ENCODE results near the gene RNF207.

Gene RNF207, protein sequence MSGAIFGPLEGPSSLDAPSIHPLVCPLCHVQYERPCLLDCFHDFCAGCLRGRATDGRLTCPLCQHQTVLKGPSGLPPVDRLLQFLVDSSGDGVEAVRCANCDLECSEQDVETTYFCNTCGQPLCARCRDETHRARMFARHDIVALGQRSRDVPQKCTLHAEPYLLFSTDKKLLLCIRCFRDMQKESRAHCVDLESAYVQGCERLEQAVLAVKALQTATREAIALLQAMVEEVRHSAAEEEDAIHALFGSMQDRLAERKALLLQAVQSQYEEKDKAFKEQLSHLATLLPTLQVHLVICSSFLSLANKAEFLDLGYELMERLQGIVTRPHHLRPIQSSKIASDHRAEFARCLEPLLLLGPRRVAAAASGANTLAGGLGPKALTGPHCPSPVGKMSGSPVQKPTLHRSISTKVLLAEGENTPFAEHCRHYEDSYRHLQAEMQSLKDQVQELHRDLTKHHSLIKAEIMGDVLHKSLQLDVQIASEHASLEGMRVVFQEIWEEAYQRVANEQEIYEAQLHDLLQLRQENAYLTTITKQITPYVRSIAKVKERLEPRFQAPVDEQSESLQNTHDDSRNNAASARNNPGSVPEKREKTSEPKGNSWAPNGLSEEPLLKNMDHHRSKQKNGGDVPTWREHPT

DNA sequence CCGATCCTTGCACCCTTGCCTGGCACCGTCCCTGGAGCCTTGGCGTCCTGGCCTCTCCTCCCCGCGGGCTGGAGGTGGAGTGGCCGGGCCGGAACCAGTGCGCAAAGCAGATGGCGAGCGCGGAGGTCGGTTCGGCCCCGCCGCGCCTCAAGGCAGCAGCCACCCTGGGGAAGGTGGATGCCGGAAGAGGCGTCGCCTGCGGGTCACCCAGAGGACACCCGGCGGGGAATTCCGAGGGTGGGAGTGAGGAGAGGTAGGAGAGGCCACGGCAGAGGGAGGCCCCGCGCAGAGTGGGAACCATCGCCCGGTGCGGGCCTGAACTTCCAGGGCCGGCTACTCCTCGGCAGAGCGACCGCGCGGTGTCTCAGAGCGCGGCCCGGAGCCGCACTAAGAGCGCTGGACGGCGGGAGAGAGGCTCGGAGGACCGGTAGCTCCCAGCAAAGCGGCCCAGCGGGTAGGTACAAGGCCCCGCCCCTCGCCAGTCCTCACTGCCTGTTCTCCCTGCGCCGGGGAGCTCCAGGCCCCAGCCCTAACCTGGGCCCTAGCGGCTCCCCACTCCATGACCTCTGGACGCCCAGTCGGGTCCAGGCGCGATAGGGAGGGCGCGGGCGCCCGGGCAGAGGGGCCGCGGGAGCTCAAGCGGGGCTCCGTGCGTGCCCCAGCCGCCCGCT, at the start of gene RNF207:
RNF207 (plus strand) TSS at position 271 of the 671 bp plus-strand sequence. CDS start 417 bp downstream, outside the sequence.
- DNase-seq: peak; percentile 83

DNA sequence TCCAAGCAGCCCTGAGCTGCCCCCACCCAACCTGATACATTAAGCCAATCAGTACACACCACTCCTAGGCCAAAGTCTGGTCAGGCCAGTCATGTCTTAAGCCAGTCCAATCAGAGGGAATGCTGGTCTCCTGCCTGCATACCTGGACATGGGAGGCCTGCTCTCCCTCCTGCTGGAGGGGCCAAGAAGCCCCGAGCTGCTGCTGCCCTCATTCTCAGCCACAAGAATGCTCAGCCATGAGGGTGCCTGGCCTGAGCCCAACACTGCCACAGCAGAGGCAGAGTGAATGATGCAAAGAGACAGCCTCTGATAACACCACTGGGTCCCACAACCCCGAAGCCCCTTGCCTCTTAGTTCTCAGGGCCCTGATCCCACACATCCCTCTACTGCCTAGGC, 48.8 kb upstream of the RNF207 start:
- no peak for DNase-seq

DNA sequence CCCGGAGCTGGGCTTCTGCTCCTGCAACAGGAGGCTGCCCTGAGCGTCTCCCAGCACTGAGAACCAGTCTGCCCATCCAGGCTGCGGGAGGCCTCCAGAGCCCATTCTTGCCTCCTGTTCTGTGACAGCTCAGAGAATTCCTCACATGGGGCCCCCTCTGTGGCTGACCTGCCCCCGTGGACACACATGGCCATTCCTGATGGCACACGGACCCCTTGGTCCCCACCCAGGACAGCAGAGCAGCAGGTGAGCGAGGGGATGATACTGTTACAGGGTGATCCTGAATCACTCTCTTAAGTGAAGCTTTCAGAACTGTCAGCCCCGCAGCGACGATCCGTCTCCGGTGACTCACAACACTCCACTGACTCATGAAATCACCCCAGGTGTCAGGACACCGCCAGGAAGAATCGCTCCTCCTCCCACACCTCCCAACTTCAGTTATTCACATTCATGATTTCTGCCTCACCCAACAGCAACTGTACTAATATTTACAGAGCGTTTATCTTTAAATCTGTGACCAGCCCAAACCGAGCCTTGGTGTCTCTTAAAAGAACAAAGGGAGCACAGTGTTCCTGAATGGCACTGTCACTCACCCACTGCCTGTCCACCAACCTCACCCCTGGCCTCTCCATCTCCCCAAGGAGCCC, 48.3 kb upstream of the RNF207 start:
- no peak for DNase-seq

DNA sequence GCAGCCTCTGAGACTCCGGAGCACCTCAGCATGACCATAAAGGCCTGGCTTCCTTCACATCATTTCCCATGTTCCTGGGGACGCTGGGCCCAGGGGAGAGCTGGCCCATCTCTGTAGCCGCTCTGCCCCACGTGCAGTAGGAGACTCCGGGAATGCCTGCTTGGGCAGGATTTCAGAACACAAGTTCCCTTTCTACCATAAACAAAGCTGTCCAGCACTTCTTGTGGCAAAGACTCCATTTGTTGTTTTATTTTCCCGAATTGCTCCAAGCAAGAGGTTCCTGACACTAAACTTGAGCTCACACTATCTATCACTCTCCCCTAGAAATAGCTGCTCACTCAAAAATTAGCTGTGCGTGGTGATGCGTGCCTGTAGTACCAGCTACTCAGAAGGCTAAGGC, 47.7 kb upstream of the RNF207 start:
- no peak for DNase-seq

DNA sequence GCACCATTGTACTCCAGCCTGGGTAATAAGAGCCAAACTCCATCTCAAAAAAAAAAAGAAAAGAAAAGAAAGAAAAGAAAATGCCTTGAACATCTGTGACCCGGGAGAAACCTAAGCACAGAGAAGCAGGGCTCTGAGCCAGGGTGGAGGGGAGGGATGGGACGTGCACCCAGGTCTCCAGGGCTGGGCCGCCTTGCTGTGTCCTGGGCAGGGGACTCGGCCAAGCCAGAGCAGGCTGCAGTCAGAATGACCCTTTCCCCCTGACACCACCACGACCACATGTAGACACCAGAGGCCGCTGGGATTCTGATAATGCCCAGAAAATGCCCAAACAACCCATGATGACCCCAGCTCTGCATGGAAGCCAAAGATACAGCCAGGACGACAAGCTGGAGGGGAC, 43.6 kb upstream of the RNF207 start:
- DNase-seq: no peak

DNA sequence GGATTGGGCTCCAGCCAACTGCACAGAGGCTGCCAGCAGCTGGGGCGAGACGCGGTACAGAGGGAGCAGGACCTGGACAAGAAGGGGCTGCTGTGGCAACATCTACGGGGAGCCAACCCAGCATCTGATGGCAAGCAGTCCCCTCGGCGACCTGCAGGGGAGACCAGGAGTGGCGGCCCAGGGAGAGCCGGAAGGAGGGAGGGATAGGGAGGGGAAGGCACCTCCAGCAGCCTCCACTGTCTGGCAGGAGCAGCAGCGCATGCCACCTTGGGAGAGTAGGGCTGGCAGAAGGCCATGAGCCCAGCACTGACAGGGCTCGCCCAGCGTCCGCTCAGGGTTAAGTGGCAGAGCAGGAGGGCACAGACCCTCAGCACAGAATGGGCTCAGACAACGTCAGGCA, 43.1 kb upstream of the RNF207 start:
- no peak for DNase-seq

DNA sequence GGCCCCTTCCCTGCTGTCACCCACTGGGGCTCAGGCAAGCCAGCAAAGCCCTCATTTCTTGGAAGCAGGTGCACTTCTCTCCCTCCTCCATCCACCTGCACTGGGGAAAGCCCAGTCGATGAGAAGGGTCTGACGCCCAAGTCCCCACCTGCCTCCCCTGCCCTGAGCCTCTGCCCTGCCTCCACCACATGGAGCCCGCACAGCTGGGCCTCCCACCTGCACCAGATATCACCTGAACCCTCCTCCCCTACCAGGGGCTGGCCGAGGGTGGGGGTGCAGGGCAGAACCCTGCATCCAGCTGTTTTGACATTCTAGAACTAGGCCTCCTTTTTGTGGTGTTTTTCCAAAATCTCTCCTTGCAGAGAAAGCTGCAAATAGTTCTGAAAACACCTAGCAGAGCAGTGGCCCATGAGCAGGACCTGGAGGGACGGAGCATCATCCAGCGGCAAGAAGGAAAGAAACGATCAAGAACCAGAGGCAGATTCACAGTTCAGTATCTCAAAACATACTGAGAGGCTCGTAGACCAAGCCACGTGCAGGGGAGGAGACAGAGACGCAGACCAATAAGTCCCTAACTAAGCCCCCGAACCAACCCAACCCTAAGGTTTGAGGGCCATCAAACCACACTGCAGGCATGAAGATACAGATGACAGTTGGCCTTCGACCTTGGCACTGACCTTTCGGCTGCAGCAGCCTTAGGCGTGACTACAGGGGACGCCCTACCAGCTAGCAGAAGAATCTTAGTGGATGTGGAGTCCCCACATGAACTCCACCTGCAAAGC, 42.5 kb upstream of the RNF207 start:
- no peak for DNase-seq

DNA sequence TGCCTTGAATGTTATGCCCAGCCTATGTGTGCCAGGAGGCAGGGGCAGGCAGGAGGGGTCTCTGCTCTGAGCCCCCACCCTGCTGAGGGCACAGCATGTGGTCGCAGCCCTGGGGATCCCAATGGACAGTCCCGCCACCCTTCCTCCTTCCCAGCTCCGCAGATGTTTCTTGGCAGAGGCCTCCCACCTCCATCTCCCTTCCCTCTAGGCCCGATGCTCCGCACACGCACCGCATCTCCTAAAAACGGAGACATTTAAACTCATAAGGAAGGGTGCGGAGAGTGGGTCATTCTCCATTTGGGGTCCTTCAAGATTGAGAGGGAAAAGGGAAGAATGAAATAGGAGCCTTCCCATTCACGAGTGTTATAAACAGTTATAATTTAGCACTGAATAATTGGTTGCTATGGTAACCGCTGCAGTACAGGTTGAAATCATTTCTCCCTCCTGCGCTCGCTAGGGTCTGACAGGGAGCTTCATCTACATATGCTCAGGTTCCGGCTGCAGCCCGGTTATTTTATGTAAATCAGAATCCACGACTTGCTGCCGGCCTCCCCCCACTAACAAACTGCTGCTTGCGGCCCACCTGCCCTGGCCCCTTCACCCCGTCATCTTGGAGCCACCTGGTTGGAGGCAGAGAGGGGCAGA, 41.8 kb upstream of the RNF207 start:
- no peak for DNase-seq

DNA sequence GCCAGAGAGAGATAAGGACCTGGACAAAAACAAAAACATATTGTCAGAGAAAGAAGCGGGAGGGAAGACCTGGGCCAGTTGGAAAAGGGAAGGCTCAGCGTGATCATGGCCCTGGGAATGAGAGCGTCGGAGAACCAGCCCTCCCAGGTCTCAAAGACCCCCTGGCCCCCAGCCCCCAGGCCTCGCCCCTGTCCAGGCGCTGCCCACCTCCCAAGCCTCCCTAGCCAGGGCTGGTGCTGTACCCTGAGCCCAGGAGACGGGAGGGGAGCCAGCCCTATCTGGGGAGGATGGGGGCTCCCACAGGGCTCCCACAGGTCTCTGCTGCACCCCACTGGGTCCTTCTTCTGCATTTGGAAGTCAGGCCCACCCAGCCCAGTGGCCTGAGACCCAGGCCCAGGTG, 40.9 kb upstream of the RNF207 start:
- DNase-seq: no peak

DNA sequence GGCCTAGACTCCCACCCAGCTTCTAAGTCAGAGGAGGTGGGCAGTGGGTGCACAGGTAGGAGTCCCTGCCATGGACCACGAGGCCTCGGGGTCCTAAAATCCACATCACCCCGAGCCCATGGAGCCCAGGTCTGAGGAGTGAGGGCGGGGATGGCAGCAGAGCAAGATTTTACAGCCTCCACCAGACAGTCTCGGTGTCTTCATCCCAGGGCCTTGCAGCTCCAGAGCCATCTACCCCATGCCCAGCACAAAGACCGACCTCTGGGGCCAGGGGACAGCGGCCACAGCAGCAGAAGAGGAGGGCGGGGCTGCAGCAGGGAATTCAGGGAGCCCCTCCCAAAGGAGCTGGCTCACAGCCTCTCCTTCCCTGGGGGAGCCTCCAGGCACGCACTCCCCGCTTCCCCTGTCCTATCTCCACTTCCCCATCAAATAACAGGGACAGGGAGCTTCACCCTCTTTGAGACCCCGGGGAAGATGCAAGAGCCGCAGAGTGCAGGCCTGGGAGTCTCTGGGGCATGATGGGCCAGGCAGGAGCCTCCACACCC, 40.4 kb upstream of the RNF207 start:
- DNase-seq: no peak

DNA sequence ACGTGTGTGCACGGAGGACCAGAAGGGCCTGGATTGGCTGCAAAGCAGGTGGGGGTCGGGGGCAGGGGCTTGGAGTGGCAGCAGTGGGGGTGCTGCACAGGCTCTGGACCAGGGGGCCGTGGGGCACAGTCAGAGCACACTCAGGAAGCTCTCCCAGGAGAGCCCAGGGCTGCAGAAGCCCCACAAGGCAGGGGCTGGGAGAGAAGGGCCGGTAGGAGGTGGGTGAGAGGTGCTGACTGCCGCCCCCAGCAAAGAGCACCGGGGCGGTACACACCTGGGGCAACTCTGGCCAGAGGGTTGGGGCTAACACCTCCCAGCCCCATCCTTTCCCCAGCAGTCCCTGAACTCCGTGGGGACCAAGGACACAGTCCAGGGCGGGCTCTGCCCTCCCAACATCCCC, 39.7 kb upstream of the RNF207 start:
- no peak for DNase-seq

DNA sequence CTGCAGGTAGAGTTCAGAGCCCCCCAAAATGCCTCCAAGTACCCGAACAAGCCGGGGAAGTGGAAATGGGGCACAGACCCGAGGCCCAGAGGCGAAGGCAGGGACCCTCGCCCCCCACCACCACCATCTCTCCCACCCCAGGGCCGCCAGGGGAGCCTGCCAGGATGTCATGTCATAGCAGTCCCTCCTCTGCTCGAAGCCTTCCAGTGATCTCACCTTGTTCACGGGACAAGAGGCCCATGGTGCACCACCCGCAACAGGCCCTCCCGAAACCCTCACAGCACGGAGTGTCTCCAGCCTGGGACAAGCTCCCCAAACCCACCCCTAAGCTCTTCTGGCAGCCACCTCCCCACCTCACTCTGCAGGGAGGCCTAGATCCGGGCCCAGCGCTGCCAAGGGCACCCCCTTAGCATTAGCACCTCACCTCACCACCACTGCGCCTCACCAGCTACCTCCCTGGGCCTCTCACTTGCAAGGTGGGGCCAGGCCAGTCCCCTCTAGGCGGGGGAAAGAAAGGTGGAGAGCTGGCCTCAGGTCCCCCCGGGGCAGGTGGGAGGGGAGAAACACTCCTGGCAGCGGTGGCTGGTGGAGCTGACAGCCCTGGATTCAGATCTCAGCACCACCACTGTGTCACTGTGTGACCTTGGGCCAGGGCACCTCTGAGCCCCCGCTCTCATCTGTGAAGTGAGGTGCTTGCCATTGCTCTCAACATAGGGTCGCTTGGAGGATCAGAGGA, 39.1 kb upstream of the RNF207 start:
- DNase-seq: no peak

DNA sequence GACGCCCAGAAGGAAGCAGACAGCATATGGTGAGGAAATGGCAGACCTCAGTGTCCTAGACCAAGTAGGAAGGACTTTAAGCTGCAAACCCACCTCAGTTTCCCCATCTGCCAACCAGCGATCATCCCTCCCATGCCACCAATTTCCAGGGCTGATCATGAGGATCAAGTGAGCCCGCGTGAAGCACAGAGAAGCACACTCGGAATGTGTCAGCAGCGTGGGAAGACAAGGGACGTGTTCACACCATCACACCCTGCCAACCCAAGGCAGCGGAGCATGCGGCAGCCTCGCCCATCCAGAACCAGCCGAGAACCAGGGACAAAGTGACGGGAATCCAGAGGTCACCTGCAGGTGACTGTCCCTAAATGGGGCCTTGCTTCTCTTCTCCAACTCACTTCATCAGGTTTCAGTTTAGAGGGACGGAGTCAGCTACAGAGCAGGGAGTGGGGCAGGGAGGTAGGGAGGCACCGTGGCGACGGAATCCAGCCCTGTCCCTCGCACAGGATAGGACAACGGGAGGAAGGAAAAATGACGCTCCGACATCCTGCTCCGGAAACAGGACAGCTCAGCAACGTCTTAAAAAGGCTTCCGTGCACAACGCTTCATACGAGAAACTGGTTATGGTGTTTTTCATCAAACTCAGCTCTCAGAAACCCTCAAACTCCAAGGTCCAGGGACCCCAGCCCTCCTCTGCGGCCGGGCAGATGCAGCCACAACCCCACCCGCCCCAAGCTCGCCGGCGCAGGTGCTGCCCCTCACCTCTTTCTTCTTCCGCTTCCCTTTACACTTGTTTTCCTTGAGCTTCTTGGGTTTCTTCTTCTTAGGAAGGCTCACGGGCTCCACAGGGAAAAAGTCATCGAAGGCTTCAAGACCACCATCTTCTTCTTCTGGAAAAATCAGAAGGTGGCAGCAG, 38.3 kb upstream of the RNF207 start:
- DNase-seq: no peak

DNA sequence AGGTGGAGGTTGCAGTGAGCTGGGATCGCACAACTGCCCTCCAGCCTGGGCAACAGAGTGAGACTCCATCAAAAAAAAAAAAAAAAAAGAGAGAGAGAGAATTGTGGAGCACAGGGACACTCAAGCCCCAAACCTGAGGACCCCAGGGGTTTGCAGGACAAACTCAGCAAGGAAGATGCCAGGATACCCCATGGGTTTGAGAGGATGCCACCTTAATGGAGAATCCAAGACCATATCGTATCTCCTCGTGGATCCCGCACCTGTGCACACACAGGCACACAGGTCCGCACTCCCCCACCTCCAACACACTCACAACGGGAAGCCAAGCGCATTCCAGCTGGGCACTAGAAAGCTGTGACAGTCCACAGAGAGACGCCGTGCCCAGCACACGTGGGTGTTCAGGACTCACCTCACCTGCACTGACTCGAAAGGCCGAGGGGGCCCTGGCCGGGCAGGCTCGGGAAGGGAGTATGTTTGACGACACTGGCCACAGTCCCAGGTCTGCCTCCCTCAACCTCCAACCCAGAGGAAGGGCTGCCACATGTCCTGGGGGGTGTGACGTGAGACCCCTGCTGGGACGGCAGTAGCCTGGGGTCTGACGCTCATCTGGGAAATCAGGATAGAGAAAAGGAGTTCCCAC, 36.9 kb upstream of the RNF207 start:
- no peak for DNase-seq

DNA sequence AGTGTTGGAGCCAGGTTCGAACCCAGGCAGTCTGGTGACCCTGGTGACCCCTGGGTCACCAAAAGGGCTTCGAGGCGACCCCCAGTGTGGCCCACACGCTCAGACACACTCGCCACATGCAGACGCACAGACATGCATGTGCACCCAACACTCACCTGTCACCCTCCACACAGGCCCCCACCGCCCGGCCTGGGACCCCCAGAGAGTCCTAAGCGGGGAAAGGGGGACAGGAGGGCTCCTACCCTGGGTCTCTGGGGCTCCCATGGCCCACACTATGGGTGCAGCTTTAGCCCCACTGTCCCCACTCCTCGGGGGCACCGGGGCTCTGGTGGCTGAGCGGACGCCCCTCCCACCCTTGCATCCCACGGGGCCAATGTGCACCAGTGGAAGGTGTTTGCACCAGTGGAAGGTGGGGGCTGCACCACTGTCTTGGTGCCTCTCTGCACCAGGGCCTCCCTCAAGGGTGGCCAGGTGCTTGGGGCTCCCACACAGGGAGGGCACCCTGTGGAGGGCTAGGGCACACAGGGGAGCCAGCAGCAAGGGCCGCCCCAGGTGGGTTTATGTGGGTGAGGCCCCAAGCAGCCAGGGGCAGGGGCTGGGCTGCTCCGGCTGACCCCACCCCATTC, 35.7 kb upstream of the RNF207 start:
- no peak for DNase-seq

DNA sequence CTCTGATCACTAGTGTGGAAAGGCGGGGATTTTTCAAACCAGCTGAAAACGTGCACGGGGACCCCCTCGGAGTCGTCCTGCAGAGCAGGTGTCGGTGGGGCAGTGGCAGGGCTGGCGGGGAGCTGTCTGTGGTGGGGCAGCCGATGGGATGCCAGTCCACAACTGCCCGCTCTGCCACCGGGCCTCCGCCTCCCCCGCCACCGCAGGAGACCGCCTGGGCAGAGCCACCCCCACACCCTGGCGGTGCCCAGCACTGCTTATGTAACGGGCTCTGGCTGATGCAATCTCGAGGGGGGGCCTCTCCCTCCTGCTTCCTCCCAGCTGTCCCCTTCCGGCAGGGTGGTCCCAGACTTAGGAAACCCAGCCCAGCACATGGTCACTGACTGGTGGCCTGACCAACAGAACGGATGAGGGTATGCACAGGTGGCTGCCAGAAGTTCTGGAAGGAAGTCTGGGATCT, 35.1 kb upstream of the RNF207 start:
- DNase-seq: no peak

DNA sequence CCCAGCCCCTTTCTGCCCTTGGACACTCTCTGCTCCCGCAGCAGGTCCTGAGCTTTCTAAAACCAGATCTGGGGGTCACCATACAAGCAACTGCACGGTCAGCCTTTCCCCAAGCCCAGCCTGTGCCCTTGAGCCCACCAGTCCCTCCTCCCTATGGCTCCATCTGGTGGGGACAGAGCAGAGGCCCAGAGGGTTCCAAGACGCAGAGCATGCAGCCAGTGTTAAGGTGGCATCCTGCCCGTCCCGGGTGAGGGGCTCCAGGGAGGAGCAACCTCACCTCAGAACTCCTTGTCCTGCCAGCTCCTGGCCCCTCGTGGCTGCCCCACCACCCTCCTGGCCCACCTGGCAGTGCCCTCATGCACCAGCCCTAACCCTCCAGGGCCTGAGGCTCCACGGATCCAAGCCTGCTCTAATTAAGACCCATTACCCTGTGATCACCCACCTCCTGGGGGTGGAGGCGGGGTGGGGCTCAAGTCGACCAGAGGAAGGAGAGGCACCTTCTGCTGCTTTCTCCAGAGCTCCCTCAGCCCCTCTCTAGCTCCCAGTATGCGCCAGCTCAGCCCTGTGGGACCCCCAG, 34.3 kb upstream of the RNF207 start:
- no peak for DNase-seq

DNA sequence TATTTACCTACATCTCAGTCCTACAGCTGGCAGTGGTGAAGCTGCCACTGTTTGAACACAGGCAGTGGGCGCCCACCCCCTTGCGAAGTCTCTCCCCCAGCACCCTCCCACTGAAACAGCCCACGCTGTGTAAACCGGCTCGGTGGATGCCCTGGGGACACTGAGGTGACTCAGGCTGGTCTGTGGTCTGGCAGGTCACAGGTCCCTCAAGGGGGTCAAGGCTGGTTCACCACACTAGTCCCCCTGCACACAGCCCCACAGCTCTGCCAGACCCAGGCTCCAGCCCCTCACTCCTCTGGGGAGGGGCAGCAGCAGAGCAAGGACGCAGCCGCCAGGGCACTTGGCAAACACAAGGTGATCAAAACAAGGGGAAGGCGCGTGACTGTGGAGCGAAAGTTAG, 33.4 kb upstream of the RNF207 start:
- DNase-seq: no peak

All from femur (tissue), 1 donor.